HUDEP-2 (cell line): Measurements from ENCODE around the gene OPCML.
A peak's percentile ranks its signal among the peaks of the same experiment; 100 is the strongest.
"Not testable (repeated sequence)": the region's sequence is repeated elsewhere in the genome, so short reads cannot be mapped to it uniquely, and the experiment has no call there.

Experiments used
- DNase-seq, 76 experiments: peaks; one replicate each; lab custom pipeline; 2025; ENCODE audit not compliant: unreplicated experiment in 76 of 76; lab: John Stamatoyannopoulos, UW

Gene OPCML

GRCh38 chr11:132430429-132431062 lies 1101.8 kb downstream of the OPCML start:
- no peak for DNase-seq

DNA sequence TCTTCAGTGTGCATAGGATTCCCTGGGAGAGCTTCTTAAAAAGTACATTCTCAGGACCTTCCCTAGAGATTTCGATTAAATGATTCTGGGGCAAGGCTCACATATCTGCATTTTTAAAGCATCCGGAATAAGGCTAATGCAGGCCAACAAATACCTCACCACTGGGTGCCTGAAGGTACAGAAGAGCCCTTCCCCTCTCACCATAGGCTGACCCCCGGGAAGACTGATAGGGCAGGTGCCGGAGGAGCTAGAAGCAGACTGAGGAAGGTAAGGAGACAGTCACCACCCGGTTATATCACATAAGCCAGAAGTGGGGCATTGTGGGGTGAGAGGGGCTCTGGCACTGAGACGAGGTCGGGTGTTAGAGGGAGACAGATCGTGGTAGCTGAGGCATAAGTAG lies 1102.6 kb downstream of the OPCML start:
- DNase-seq: no peak

DNA sequence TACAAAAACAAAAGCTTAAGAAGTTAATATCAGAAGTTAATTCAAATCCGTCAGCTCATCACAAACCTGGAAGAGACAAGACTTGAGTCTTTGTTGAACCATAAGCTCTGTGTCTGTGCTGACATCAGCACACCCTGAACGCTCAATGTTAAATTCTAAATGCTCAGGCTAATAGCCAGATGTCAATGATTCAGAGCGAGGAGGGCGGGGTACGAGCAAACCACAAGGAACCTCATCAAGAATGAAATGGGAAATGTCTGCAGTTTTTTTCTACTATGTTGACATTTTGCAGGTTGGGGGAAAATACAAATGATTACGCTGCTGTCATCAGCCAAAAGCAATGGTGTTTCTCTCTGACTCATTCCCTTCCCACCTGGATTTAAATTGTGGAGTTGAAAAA lies 1104.7 kb downstream of the OPCML start:
- DNase-seq: no peak

- DNase-seq: no peak
These were observed 1107.9 kb downstream of the OPCML start for GRCh38 chr11:132424433-132424832.

DNA sequence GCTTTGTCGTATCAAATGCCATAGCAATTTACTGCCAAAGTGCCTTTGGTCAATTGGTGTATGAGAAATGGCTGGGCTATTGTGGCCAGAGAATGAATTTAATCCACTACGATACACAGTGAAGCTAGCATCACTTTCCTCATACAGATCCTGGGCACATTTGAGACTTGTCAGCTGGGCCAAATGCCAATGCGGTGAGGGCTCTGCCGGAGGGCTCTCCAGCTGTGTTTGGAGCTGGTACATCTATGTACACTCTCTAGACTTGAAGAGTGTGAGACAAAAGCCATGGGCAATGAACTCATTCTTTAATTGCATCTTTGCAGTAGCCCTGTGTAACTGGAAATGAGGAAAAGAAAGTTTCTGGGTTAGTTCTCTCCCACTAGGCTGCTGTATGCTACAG lies 1109.0 kb downstream of the OPCML start:
- DNase-seq: no peak

DNA sequence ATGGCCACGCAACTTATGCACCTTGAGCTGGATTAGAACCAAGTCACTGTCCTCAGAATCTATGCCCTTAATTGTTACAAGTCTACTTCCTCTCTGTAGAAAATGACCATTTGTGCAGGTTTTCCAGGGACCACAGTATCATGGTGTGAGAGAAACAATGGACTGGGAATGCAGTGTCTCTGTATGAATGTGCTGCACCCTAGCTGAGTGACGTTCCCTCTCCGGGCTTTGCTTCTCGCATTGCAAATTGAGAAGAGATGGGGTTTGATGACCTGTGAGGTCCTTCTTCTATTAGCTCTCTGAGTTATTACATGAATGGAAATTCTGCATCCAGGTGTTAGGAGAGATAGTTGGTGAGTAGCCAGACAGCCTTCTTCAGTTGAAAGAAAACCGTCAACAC lies 1109.6 kb downstream of the OPCML start:
- no peak for DNase-seq

- no peak for DNase-seq
These were observed 1110.7 kb downstream of the OPCML start for GRCh38 chr11:132421555-132421954.

DNA sequence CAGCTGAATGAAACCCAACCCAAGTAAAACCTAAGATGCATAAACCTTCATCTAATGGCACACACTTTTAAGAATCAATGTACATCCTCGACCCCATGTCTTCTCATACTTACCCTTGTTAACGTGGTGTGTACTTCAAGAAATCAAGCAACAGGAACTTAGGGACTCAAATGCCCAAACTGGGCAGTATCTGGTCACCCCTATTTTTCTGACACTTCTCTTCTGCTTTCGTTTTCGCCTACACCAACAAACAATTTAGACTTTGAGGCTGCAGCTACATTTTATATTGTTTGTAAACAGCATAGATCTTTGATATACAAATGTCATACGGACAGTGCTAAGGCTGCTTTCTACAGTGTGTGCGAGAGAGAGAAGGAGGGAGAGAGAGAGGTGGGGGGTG lies 1117.8 kb downstream of the OPCML start:
- no peak for DNase-seq

DNA sequence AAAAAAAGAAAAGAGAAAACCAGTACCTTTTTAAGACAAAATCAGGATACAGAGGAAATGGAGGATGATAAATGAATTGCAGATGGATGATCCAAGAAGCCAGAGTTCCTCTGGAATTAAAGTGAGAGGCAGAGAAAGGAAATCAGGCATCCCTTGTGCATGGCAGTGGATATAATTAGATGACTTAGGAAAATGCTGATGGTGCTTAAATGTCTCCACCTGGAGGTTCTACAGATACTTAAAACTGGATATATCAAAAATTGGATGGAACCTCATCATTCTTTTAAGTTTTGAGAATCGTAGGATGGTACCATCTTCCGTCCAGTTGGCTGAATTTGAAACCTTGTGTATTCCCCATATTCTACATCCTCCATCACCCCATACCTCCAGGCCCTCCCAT lies 1121.9 kb downstream of the OPCML start:
- no peak for DNase-seq

- DNase-seq: no peak
These were observed 1122.5 kb downstream of the OPCML start for GRCh38 chr11:132409573-132410355.

DNA sequence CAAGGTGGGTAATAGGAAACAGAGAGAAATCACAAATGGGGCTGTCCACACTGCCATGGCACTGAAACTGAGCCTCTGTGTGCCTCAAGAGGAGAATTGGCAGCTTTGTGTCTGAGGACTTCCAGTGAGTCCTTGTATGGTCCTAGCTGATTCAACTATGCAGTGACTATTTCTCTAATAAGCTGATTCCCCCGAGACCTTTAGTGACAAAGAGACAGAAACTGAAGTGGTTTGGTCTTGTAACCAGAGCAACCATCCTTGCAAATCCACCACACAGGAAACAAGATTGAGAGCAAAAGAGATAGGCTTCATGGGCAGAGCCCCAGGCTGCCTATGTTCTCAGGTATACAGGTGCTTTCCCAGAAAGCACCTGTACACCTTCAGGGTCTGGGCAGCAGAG lies 1123.4 kb downstream of the OPCML start:
- DNase-seq: no peak

DNA sequence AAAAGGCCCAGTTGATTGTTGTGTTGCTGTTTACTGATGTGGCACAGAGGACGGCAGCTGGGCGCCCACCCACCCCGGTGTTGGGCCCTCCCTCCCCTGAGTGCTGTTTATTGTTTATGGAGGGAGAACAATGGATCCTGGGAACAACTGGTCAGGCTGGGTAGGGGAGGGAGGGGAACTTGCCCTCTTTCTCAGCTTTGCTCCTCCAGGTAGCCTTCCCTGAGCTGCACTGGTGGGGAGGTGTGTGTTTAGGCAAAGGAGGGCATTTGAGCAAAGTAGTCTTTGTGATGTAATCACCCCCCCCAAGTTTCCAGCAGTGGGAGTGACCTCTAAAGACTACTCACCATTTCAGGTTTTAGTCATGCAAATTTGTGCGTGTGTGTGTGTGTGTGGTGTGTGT lies 1126.6 kb downstream of the OPCML start:
- DNase-seq: no peak

- DNase-seq: peak in 7 of 76 experiments; percentile 1 to 25 (median 2)
These were observed 1130.1 kb downstream of the OPCML start for GRCh38 chr11:132402071-132402684.

- no peak for DNase-seq
These were observed 1136.0 kb downstream of the OPCML start for GRCh38 chr11:132396318-132396717.

DNA sequence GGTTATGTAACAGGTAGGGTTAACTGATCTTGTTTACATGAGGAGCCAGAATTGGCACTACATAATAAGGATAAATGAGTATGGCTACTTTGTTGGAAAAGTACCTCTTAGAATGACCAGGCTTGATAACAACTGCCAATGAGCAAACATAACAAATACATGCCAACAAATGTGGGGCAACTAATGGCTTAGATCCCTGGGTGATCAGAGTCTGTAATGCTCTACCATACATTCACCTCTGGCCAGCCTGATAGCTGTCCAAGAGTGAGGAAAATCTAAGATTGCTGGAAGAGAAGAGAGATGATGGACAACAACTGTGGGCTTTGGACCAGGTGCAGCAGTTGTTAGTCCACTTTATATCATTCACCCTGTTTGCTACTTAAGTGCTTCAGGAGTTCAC lies 1136.9 kb downstream of the OPCML start:
- DNase-seq: no peak

GRCh38 chr11:132379540-132379939 lies 1152.8 kb downstream of the OPCML start:
- DNase-seq: no peak

- no peak for DNase-seq
These were observed 1158.7 kb downstream of the OPCML start for GRCh38 chr11:132373405-132374143.

DNA sequence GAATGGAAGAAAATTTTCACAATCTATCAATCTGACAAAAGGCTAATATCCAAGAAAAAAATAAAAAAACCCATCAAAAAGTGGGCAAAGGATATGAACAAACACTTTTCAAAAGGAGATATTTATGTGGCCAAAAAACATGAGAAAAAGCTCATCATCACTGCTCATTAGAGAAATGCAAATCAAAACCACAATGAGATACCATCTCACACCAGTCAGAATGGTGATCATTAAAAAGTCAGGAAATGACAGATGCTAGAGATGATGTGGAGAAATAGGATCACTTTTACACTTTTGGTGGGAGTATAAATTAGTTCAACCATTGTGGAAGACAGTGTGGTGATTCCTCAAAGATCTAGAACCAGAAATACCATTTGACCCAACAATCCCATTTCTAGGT lies 1162.2 kb downstream of the OPCML start:
- not testable (repeated sequence) for DNase-seq

- no peak for DNase-seq
These were observed 1165.0 kb downstream of the OPCML start for GRCh38 chr11:132367293-132367692.

DNA sequence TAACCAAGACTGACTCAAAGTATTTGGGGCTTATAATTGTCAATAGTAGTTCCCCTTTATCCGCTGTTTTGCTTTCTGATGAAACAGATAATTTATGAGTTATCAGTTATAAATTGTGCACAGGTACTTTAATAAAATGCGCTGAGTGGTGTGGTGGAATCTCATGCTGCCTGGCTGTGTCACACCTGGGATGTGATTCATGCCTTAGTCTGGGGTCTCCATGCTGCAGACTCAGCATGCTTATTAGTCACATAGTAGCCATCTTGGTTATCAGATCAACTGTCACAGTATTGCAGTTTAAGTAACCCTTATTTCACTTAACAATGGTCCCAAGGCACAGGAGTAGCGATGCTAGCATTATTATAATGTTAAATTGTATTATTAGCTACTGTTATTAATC lies 1166.7 kb downstream of the OPCML start:
- no peak for DNase-seq
